B cell (primary cell): ENCODE data around the gene ANKRD66. TPM values are rescaled to one million over a fixed set of nuclear protein-coding genes. Genes with fewer than 3 reads are reported as not detected.

ENCODE experiments used
- ATAC-seq: fragments of 200-7000 bp; cut with Tn5 transposase; one replicate; pipeline ENCODE4 v1.10.0; 2021; ENCODE audit warnings: low read depth, mild to moderate bottlenecking, moderate number of reproducible peaks, moderate library complexity
- CTCF ChIA-PET: fragments of 350-600 bp; sonication (Branson Sonifier 250); formaldehyde crosslinking; loops from one replicate; lab custom pipeline; 2021; ENCODE audit warnings: antibody characterized with exemption, inconsistent platforms; lab: Charles Lee
- POLR2A ChIA-PET: fragments of 350-600 bp; sonication (Branson Sonifier 250); formaldehyde crosslinking; loops from one replicate; lab custom pipeline; 2021; ENCODE audit warnings: antibody characterized with exemption; lab: Charles Lee
- DNase-seq: peaks from one replicate; pipeline ENCODE4 v3.0.0; 2013
- H2AFZ ChIP-seq: 2 replicates; pipeline ENCODE4 v1.6.1; 2012; ENCODE audit warnings: mild to moderate bottlenecking, low read depth, low read length; ENCODE audit not compliant: insufficient read depth, poor library complexity, severe bottlenecking
- H3K27ac ChIP-seq, 2 donors: 1 replicate in 1 of 2; 2 replicates in 1 of 2; pipeline ENCODE4 v1.5.1; 2012 to 2013; ENCODE audit warnings: low read length in 2 of 2, mild to moderate bottlenecking in 2 of 2, moderate library complexity in 1 of 2
- H3K27me3 ChIP-seq, 4 experiments: fragments of 200-600 bp in 1 of 4; sonication (generic) in 1 of 4; replicated peaks in 1 of 4; 1 replicate in 2 of 4; 2 replicates in 2 of 4; pipeline versions ENCODE4 v1.6.1 to v1.7.0; 2013 to 2016; ENCODE audit warnings: low read length in 3 of 4, mild to moderate bottlenecking in 2 of 4, mixed read lengths in 1 of 4, moderate library complexity in 1 of 4; ENCODE audit not compliant: insufficient read depth in 4 of 4, control insufficient read depth in 3 of 4; ENCODE audit errors: control extremely low read depth in 1 of 4
- H3K36me3 ChIP-seq, 2 experiments: replicated peaks in 1 of 2; 1 replicate in 1 of 2; 2 replicates in 1 of 2; pipeline versions ENCODE4 v1.6.1 to v1.7.1; 2013; ENCODE audit warnings: low read length in 1 of 2; ENCODE audit not compliant: insufficient read depth in 2 of 2, control insufficient read depth in 1 of 2; ENCODE audit errors: control extremely low read depth in 1 of 2, extremely low read depth in 1 of 2
- H3K4me1 ChIP-seq, 2 donors: fragments of 200-600 bp in 1 of 2; sonication (generic) in 1 of 2; 1 replicate in 1 of 2; 2 replicates in 1 of 2; pipeline versions ENCODE4 v1.5.1 to v1.6.1; 2013 to 2017; ENCODE audit warnings: low read length in 2 of 2; ENCODE audit not compliant: control insufficient read depth in 2 of 2, insufficient read depth in 2 of 2
- H3K4me2 ChIP-seq: replicated peaks from 2 replicates; pipeline ENCODE3; 2012; ENCODE audit warnings: mild to moderate bottlenecking, low read depth, low read length; ENCODE audit not compliant: poor library complexity, severe bottlenecking
- H3K4me3 ChIP-seq, 5 experiments: fragments of 200-600 bp in 1 of 5; sonication (generic) in 1 of 5; 1 replicate in 3 of 5; 2 replicates in 2 of 5; pipeline versions ENCODE4 v1.5.1 to v1.7.0; 2011 to 2016; ENCODE audit warnings: low read length in 4 of 5, mild to moderate bottlenecking in 4 of 5, low read depth in 2 of 5, control low read depth in 1 of 5, moderate library complexity in 1 of 5; ENCODE audit not compliant: insufficient read depth in 1 of 5; ENCODE audit errors: control extremely low read depth in 1 of 5, extremely low read depth in 1 of 5
- H3K79me2 ChIP-seq: fragments of 200-600 bp; sonication (generic); one replicate; pipeline ENCODE4 v1.6.0; 2016; ENCODE audit warnings: low read length; ENCODE audit not compliant: control insufficient read depth, insufficient read depth
- H3K9ac ChIP-seq: fragments of 200-600 bp; sonication (generic); 2 replicates; pipeline ENCODE4 v1.6.1; 2017; ENCODE audit warnings: mild to moderate bottlenecking, low read length, moderate library complexity
- H3K9me3 ChIP-seq, 3 donors: one replicate each; pipeline versions ENCODE4 v1.6.1 to v1.7.1; 2013; ENCODE audit warnings: low read length in 2 of 3; ENCODE audit not compliant: control insufficient read depth in 2 of 3, insufficient read depth in 1 of 3; ENCODE audit errors: control extremely low read depth in 1 of 3
- H4K20me1 ChIP-seq: 2 replicates; pipeline ENCODE4 v1.6.0; 2012; ENCODE audit warnings: mild to moderate bottlenecking, low read length; ENCODE audit not compliant: insufficient read depth, control insufficient read depth, poor library complexity, severe bottlenecking
- H3K27ac Mint-ChIP-seq: one replicate; pipeline ENCODE4 v1.8.0; 2021; ENCODE audit warnings: mixed read lengths
- H3K27me3 Mint-ChIP-seq: one replicate; pipeline ENCODE4 v1.8.0; 2021; ENCODE audit warnings: mixed read lengths
- H3K4me1 Mint-ChIP-seq: one replicate; pipeline ENCODE4 v1.8.0; 2021; ENCODE audit warnings: mixed read lengths
- H3K4me3 Mint-ChIP-seq: one replicate; pipeline ENCODE4 v1.8.0; 2021; ENCODE audit warnings: mixed read lengths
- H3K9me3 Mint-ChIP-seq: one replicate; pipeline ENCODE4 v1.8.0; 2022; ENCODE audit warnings: mixed read lengths; ENCODE audit not compliant: insufficient read depth
- CTCF ChIP-seq: fragments of 200-600 bp; IDR thresholded peaks from one replicate; pipeline ENCODE4 v1.8.0; 2022; ENCODE audit warnings: antibody characterized with exemption, mild to moderate bottlenecking
- EZH2 ChIP-seq: IDR thresholded peaks from 2 replicates; pipeline ENCODE4 v1.6.1; 2012; ENCODE audit warnings: borderline replicate concordance, low read depth, mild to moderate bottlenecking, moderate library complexity, low read length; ENCODE audit not compliant: insufficient read depth, poor library complexity, severe bottlenecking
- WGBS: methylation state at CpG from one replicate; pipeline ENCODE4 v1.1.5; 2013; ENCODE audit warnings: missing lambda C conversion rate; ENCODE audit not compliant: insufficient coverage; 5-methylcytosine and 5-hydroxymethylcytosine counted together
- intact Hi-C: fragments of 100-400 bp; cut with micrococcal nuclease; formaldehyde crosslinking; loops from one replicate; pipeline ENCODE4 v1.10.0; 2022
- polyA plus RNA-seq: library from polyadenylated mRNA; depleted of rRNA; stranded (reverse); fragments of >200 nt; gene quantifications from 2 replicates; pipeline ENCODE4 v1.2.3, GENCODE V29; 2012
- total RNA-seq, 2 donors: library from RNA; stranded (reverse); fragments of 120-200 nt in 1 of 2; gene quantifications; 1 replicate in 1 of 2; 2 replicates in 1 of 2; pipeline versions ENCODE4 v1.2.3 to v1.2.4, GENCODE V29; 2013 to 2022

ANKRD66 gene
- total and polyA plus RNA-seq, 2 donors (not counting 1 experiment from before 2014, with no cell fraction given), result not detected

GRCh38 chr6:46796848-46797580, 50.3 kb downstream of the ANKRD66 start:
- no peak for ATAC-seq
- Histone ChIP-seq H3K79me2 (no peaks in the 10 kb centered on the region), H2AFZ (no peak overlapping the region), H3K9ac (no peak overlapping the region), H3K36me3 (no peaks in the 10 kb centered on the region), H3K4me1 (no peaks in the 10 kb centered on the region), H3K4me2 (no peak overlapping the region), H3K4me3 (no peak overlapping the region), H3K27me3 (no peaks in the 10 kb centered on the region), H3K9me3 (no peaks in the 10 kb centered on the region), H4K20me1 (no peaks in the 10 kb centered on the region), H3K27ac (no peak overlapping the region)
- DNase-seq, result no peak
- H3K27me3 Mint-ChIP-seq, result no peaks in the 10 kb centered on the region
- no peaks in the 10 kb centered on the region for H3K9me3 Mint-ChIP-seq
- no peak overlapping the region for H3K4me3 Mint-ChIP-seq
- TF ChIP-seq EZH2 (no peak), CTCF (no peak)
- no peak overlapping the region for H3K27ac Mint-ChIP-seq
- intact Hi-C loops, result no loop called here
- POLR2A ChIA-PET, result no interaction called here
- H3K4me1 Mint-ChIP-seq, result no peaks in the 10 kb centered on the region
- 85% methylated on average over 3 of the region's 5 CpGs for WGBS
- CTCF ChIA-PET, result no interaction called here

- H3K4me1 Mint-ChIP-seq, result no peaks in the 10 kb centered on the region
- no peaks in the 10 kb centered on the region for H3K4me1 ChIP-seq
- H3K79me2 ChIP-seq, result no peaks in the 10 kb centered on the region
- no peak overlapping the region for H3K9ac ChIP-seq
- H3K4me3 Mint-ChIP-seq, result no peak overlapping the region
- no CpG with 5 or more reads among the region's 1 CpG for WGBS
- H2AFZ ChIP-seq, result no peak overlapping the region
- no peaks in the 10 kb centered on the region for H3K36me3 ChIP-seq
- H3K27ac Mint-ChIP-seq, result no peak overlapping the region
- no peak overlapping the region for H3K4me3 ChIP-seq
- H3K27ac ChIP-seq, result no peak overlapping the region
- CTCF ChIA-PET, result no interaction called here
- no peaks in the 10 kb centered on the region for H4K20me1 ChIP-seq
- no peaks in the 10 kb centered on the region for H3K9me3 Mint-ChIP-seq
- H3K27me3 Mint-ChIP-seq, result no peaks in the 10 kb centered on the region
- ATAC-seq (no peak), DNase-seq (no peak)
- H3K27me3 ChIP-seq, result no peaks in the 10 kb centered on the region
- no peak overlapping the region for H3K4me2 ChIP-seq
- H3K9me3 ChIP-seq, result no peaks in the 10 kb centered on the region
- TF ChIP-seq EZH2 (no peak), CTCF (no peak)
- intact Hi-C loops, result no loop called here
- POLR2A ChIA-PET, result no interaction called here
Observed at GRCh38 chr6:46799657-46800056, 52.9 kb downstream of the ANKRD66 start.
